Measurements from ENCODE around the gene PARD3.

The PARD3 gene

DNA sequence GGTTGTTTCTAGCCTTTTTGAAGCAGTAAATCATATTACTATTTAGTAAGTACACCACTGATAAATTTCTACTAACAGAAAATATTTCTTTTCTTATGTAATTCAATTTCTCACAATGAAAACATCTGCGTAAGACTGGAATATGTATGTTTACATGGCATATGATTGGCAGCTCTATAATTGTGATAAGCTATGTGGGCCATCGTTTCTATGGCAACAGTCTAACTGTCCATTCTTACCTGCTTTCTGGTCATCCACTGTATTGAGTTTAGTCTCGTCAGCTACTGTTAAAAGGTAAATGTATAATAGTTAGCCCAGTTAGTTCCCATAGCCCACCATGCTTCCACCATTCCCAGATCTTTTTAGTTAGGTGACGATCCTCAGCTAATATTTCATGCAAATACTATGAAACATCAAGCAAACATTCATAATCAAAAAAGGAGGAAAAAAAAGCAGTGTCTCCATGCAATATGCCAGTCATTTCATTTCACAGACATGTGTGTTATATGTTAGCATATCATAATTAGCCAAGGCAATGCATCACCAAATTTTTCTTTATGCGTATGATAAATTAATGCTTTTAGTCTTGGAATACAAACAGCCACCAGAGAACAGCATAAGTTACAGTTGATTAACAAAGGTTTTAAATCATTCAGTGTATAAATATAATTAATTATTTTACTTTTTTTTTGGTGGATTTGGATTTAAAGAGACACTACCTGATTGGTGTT, 479.0 kb downstream of the PARD3 start:
- H3K27ac ChIP-seq (ENCODE audit: poor library complexity, severe bottlenecking), result no peak overlapping the region
- ATAC-seq (ENCODE audit: low read depth) (no peak), DNase-seq (ENCODE audit: low spot score) (no peak)
- peaks cover 20% of the 10 kb centered on the region for H3K4me1 ChIP-seq (ENCODE audit: insufficient read depth, poor library complexity, severe bottlenecking)
- H3K27me3 ChIP-seq (ENCODE audit: insufficient read depth, poor library complexity, severe bottlenecking), result no peaks in the 10 kb centered on the region
- H3K36me3 ChIP-seq (ENCODE audit: low read depth), result peaks cover 14% of the 10 kb centered on the region
- no peak overlapping the region for H3K4me3 ChIP-seq (ENCODE audit: severe bottlenecking)
- TF ChIP-seq, protein P1, sequence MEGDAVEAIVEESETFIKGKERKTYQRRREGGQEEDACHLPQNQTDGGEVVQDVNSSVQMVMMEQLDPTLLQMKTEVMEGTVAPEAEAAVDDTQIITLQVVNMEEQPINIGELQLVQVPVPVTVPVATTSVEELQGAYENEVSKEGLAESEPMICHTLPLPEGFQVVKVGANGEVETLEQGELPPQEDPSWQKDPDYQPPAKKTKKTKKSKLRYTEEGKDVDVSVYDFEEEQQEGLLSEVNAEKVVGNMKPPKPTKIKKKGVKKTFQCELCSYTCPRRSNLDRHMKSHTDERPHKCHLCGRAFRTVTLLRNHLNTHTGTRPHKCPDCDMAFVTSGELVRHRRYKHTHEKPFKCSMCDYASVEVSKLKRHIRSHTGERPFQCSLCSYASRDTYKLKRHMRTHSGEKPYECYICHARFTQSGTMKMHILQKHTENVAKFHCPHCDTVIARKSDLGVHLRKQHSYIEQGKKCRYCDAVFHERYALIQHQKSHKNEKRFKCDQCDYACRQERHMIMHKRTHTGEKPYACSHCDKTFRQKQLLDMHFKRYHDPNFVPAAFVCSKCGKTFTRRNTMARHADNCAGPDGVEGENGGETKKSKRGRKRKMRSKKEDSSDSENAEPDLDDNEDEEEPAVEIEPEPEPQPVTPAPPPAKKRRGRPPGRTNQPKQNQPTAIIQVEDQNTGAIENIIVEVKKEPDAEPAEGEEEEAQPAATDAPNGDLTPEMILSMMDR (IDR thresholded peaks at IDR 0.05; ENCODE audit: poor library complexity, severe bottlenecking), result no peak
- H3K9me3 ChIP-seq (ENCODE audit: severe bottlenecking), result no peaks in the 10 kb centered on the region

DNA sequence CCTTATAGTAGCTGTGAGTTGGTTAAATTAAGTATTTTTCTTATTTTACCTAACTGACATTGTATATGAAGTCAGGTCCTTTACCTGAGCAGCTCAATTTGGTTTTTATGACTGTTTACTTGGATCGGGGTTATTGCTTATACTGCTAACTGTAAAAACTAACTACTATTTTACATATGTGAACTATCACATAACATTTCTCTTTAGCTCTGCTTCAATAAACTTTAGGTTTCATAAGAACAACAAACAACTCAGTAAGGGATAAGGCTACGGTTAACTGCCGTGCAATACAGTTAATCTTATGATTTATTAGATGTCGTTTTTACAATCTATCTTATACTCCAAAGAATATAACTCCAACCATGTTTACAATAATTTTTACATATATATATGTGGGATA, 480.2 kb downstream of the PARD3 start:
- Histone ChIP-seq H3K36me3 (ENCODE audit: low read depth) (peaks cover 25% of the 10 kb centered on the region), H3K27ac (ENCODE audit: poor library complexity, severe bottlenecking) (no peak overlapping the region), H3K27me3 (ENCODE audit: insufficient read depth, poor library complexity, severe bottlenecking) (no peaks in the 10 kb centered on the region), H3K4me3 (ENCODE audit: severe bottlenecking) (no peak overlapping the region), H3K9me3 (ENCODE audit: severe bottlenecking) (no peaks in the 10 kb centered on the region), H3K4me1 (ENCODE audit: insufficient read depth, poor library complexity, severe bottlenecking) (peaks cover 20% of the 10 kb centered on the region)
- DNase-seq (ENCODE audit: low spot score) (no peak), ATAC-seq (ENCODE audit: low read depth) (no peak)
- TF ChIP-seq, protein P1 (IDR thresholded peaks at IDR 0.05; ENCODE audit: poor library complexity, severe bottlenecking), result no peak

DNA sequence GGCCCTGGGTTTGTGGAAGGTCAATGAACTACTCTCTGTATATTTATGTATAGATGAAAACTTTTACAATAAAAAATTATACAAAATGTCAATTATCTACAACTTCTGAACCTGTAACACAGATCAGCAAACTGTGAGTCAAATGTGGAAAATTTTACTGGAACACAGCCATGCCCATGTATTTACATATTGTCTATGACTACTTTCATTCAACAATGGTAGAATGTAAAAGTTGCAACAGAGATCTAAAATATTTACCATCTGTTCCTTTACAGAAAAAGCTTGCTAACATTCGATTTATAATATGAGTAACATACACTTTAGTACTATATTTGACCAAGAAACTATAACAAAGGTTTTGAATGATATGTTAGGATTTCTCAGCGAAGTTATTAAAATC, 481.6 kb downstream of the PARD3 start:
- Histone ChIP-seq H3K36me3 (ENCODE audit: low read depth) (peaks cover 33% of the 10 kb centered on the region), H3K9me3 (ENCODE audit: severe bottlenecking) (no peaks in the 10 kb centered on the region), H3K27me3 (ENCODE audit: insufficient read depth, poor library complexity, severe bottlenecking) (no peaks in the 10 kb centered on the region), H3K4me1 (ENCODE audit: insufficient read depth, poor library complexity, severe bottlenecking) (peaks cover 20% of the 10 kb centered on the region), H3K4me3 (ENCODE audit: severe bottlenecking) (no peak overlapping the region), H3K27ac (ENCODE audit: poor library complexity, severe bottlenecking) (peak overlapping the region; percentile 49)
- no peak for DNase-seq (ENCODE audit: low spot score)
- peak; percentile 90 for ATAC-seq (ENCODE audit: low read depth)
- TF ChIP-seq, protein P1 (IDR thresholded peaks at IDR 0.05; ENCODE audit: poor library complexity, severe bottlenecking), result no peak

DNA sequence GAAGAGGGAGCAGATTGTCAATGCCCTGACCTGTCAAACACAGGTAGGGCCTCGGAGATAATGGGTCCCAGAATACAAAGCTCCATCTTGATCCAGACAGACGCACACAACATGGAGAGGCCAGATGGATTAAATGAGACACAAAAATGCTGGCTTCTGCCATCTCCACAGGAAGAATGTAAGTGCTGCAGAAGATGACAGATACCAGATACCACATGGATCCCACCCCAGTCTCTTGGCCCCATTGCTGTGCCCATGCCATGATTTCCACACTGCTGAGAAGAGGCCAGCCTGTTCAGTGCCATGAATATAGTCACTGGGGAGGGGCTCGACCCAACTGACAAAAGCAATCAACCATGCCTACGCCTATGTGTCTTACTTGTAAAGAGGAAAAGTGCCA, 487.9 kb downstream of the PARD3 start:
- no peaks in the 10 kb centered on the region for H3K4me1 ChIP-seq (ENCODE audit: insufficient read depth, poor library complexity, severe bottlenecking)
- no peaks in the 10 kb centered on the region for H3K27me3 ChIP-seq (ENCODE audit: insufficient read depth, poor library complexity, severe bottlenecking)
- ATAC-seq (ENCODE audit: low read depth) (no peak), DNase-seq (ENCODE audit: low spot score) (no peak)
- H3K27ac ChIP-seq (ENCODE audit: poor library complexity, severe bottlenecking), result no peak overlapping the region
- no peak overlapping the region for H3K4me3 ChIP-seq (ENCODE audit: severe bottlenecking)
- peaks cover 23% of the 10 kb centered on the region for H3K36me3 ChIP-seq (ENCODE audit: low read depth)
- H3K9me3 ChIP-seq (ENCODE audit: severe bottlenecking), result no peaks in the 10 kb centered on the region
- TF ChIP-seq, protein P1 (IDR thresholded peaks at IDR 0.05; ENCODE audit: poor library complexity, severe bottlenecking), result no peak

DNA sequence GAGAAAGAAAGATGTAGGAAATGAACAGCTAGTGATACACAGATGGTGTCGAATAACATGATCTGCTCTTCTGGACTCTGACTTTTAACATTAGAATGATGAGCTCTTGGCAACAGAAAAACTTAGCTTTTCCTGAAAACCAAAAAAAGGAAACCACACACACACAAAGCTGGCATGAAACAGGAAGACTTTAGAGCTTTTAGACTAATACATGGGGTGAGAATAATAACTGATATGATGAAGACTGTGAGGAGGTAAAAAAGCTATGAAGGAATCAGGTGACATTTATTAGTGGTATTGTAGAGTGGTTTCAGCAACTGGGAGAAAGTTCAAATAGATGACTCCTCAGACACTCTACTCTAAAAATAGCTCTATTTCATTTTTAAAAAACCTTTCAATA, 491.9 kb downstream of the PARD3 start:
- Histone ChIP-seq H3K27me3 (ENCODE audit: insufficient read depth, poor library complexity, severe bottlenecking) (no peaks in the 10 kb centered on the region), H3K4me3 (ENCODE audit: severe bottlenecking) (no peak overlapping the region), H3K9me3 (ENCODE audit: severe bottlenecking) (no peaks in the 10 kb centered on the region), H3K27ac (ENCODE audit: poor library complexity, severe bottlenecking) (no peak overlapping the region), H3K4me1 (ENCODE audit: insufficient read depth, poor library complexity, severe bottlenecking) (peaks cover 17% of the 10 kb centered on the region), H3K36me3 (ENCODE audit: low read depth) (no peaks in the 10 kb centered on the region)
- no peak for ATAC-seq (ENCODE audit: low read depth)
- no peak for DNase-seq (ENCODE audit: low spot score)
- TF ChIP-seq, protein P1 (IDR thresholded peaks at IDR 0.05; ENCODE audit: poor library complexity, severe bottlenecking), result no peak
